Retina (tissue), 1 donor: Measurements from ENCODE around the gene LY9.
A peak's percentile ranks its signal among the peaks of the same experiment; 100 is the strongest.
"Not testable (repeated sequence)": the region's sequence is repeated elsewhere in the genome, so short reads cannot be mapped to it uniquely, and the experiment has no call there.

Source experiments
- DNase-seq: peaks from one replicate; pipeline ENCODE4 v3.0.0-alpha.2; 2016

The LY9 gene

GRCh38 chr1:160839746-160840145 lies 43.8 kb downstream of the LY9 start:
- DNase-seq: no peak

GRCh38 chr1:160841079-160841478 lies 45.1 kb downstream of the LY9 start:
- DNase-seq: no peak

- no peak for DNase-seq
Measured at GRCh38 chr1:160844447-160845232, 48.7 kb downstream of the LY9 start.

GRCh38 chr1:160846281-160846680 lies 50.3 kb downstream of the LY9 start:
- DNase-seq: no peak

GRCh38 chr1:160850541-160850940 lies 54.6 kb downstream of the LY9 start:
- DNase-seq: no peak

GRCh38 chr1:160850993-160851392 lies 55.0 kb downstream of the LY9 start:
- no peak for DNase-seq

GRCh38 chr1:160853014-160853413 lies 57.0 kb downstream of the LY9 start:
- DNase-seq: no peak

- no peak for DNase-seq
Measured at GRCh38 chr1:160853754-160854153, 57.8 kb downstream of the LY9 start.

- DNase-seq: no peak
Measured at GRCh38 chr1:160855181-160855981, 59.4 kb downstream of the LY9 start.

GRCh38 chr1:160858097-160858496 lies 62.1 kb downstream of the LY9 start:
- no peak for DNase-seq

GRCh38 chr1:160858507-160858906 lies 62.5 kb downstream of the LY9 start:
- no peak for DNase-seq

- no peak for DNase-seq
Measured at GRCh38 chr1:160859166-160859565, 63.2 kb downstream of the LY9 start.

GRCh38 chr1:160860840-160861505 lies 65.0 kb downstream of the LY9 start:
- no peak for DNase-seq

- peak; percentile 6 for DNase-seq
Measured at GRCh38 chr1:160862203-160863060, 66.5 kb downstream of the LY9 start, which contains the start of gene CD244. TSS of gene CD244 (minus strand) at chr1:160862887. CDS start at chr1:160862677, 210 bp downstream.

- DNase-seq: no peak
Measured at GRCh38 chr1:160863061-160863773, 67.2 kb downstream of the LY9 start.

GRCh38 chr1:160863774-160864131 lies 67.8 kb downstream of the LY9 start:
- DNase-seq: no peak

GRCh38 chr1:160864173-160864572 lies 68.2 kb downstream of the LY9 start:
- DNase-seq: no peak

- DNase-seq: no peak
Measured at GRCh38 chr1:160865337-160865736, 69.4 kb downstream of the LY9 start.

GRCh38 chr1:160866001-160866694 lies 70.2 kb downstream of the LY9 start:
- no peak for DNase-seq

GRCh38 chr1:160866695-160867260 lies 70.8 kb downstream of the LY9 start:
- DNase-seq: no peak

- not testable (repeated sequence) for DNase-seq
Measured at GRCh38 chr1:160867651-160868050, 71.7 kb downstream of the LY9 start.
